Islet precursor cell (in vitro differentiated cells): ENCODE data around the gene ELP4.
A peak's percentile ranks its signal among the peaks of the same experiment; 100 is the strongest.

ENCODE experiments used
- DNase-seq: peaks from one replicate; pipeline ENCODE4 v3.0.0-alpha.2; 2018

ELP4 gene

DNA sequence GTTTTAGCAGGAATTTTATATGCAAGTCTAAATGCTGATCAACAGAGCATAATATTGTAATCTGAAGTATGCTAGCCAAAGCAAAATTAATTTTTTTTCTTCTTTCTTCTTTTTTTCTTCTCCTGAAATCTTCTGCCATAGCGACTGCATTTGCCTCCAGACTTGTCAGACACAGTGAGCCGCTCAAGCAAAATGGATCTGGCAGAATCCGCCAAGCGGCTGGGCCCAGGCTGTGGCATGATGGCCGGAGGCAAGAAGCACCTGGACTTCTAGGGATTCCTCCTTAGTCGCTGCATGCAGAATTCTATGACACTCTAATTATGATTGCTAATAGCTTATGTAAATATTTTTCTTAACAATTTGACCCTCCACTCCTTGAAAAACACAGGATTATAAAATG, 273.7 kb downstream of the ELP4 start:
- no peak for DNase-seq

- DNase-seq: no peak
Observed at GRCh38 chr11:31784611-31785010, 275.0 kb downstream of the ELP4 start.

DNA sequence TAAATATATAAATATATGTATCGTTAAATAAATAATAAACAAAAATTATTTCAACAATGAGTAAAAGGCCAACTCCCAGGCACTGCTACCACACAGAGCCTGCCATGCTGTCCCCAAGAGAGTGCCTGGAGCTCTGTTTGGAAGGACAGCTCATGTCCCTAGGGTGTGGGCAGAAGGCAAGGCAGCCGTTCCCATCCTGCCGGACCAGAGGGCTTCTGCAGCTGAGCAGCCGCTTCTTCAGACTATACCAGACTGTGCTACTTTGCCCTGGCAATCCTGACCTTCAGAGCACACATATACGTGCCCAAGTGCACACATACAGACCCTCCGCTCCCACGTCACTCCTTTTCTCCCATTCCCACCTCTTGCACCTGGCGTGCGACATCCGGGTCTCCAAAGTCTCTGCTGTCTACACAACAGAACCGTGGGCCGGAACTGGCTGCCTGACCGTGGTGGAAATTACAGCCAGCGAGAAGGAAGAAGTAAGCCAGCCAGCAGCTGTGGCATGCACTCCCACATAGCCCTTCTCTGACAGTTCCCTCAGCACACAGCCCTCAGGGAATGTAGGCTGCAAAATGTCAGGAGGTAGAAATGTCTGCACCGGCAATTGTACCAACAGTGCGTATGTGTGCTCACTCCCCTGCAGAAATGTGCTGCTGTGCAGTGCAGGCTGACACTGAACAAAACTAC, 277.6 kb downstream of the ELP4 start:
- DNase-seq: peak; percentile 75

DNA sequence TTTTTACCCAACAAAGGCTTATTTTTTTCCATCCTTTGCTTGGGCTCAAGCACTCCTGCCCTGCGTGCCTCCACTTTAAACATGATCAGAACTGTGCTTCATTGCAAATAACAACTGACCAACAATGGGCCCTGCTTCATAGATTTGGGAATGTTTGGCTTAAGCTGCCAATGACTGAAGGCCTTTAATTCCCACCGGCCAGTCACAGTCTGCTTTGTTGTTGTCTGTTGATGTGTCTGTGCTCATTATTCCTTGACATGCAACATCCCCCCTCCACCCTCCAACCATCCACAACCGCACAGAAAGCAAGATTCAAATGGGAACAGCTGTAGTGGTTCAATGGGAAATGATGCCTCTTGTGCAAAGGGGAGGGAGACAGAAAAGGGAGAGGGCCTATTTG, 278.5 kb downstream of the ELP4 start:
- DNase-seq: no peak

- no peak for DNase-seq
Observed at GRCh38 chr11:31790649-31791048, 281.1 kb downstream of the ELP4 start.

- DNase-seq: no peak
Observed at GRCh38 chr11:31792036-31792435, 282.5 kb downstream of the ELP4 start.

GRCh38 chr11:31792456-31792855, 282.9 kb downstream of the ELP4 start:
- no peak for DNase-seq

- DNase-seq: no peak
Observed at GRCh38 chr11:31793264-31793663, 283.7 kb downstream of the ELP4 start.

DNA sequence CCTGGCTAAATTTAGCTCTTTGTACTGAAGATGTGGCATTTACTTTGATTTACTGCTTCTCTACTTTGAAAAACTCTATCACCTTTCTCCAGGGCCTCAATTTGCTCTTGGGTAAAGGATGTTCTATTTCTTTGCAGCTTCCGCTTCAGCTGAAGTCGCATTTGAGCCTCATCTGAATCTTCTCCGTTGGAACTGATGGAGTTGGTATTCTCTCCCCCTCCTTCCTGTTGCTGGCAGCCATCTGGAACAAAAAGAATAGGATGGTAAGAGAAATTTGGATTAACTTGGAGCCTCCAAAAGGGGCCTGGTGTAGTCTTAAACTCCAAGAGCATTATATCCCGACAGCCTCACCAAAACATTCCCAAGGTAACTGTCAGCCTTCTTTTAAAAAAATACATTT, 285.0 kb downstream of the ELP4 start:
- no peak for DNase-seq

- DNase-seq: no peak
Observed at GRCh38 chr11:31795706-31796498, 286.3 kb downstream of the ELP4 start.

DNA sequence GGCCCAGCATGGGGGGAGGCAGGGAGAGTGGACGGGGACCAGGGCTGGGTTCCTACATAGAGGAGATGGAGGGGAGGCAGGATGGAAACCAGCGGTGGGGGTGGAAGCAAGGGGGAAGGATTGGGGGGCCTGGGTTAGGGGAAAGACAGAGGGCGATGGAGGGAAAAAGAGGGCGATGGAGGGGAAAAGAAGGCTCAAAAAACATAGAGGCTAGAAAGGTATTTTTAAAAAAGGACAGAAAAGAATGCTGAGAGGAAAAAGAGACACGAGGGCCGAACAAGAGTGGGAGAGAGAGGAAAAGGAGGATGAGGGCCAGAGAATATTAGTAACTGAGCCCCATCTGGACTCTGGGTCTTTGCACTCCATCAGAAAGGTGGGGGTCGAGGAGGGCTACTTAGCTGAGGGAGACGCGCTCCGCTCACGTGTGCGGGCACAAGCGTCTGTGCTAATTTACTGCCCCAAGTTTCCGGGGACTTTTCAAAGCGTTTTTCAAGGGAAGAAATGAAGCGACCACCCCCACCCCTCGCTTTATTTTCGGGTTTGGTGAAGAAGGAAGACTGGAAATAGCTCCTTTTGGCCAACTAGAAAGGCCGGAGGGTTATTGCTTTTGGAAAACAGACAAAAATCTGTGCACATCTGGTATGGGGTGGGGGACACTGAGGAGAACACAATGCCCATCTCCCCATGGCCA, 287.1 kb downstream of the ELP4 start:
- DNase-seq: no peak

GRCh38 chr11:31797190-31798056, 287.9 kb downstream of the ELP4 start:
- no peak for DNase-seq

- DNase-seq: no peak
Observed at GRCh38 chr11:31798057-31798553, 288.5 kb downstream of the ELP4 start.

- peak; percentile 77 for DNase-seq
Observed at GRCh38 chr11:31798554-31799434, 289.2 kb downstream of the ELP4 start.

- no peak for DNase-seq
Observed at GRCh38 chr11:31799435-31800397, 290.1 kb downstream of the ELP4 start.

DNA sequence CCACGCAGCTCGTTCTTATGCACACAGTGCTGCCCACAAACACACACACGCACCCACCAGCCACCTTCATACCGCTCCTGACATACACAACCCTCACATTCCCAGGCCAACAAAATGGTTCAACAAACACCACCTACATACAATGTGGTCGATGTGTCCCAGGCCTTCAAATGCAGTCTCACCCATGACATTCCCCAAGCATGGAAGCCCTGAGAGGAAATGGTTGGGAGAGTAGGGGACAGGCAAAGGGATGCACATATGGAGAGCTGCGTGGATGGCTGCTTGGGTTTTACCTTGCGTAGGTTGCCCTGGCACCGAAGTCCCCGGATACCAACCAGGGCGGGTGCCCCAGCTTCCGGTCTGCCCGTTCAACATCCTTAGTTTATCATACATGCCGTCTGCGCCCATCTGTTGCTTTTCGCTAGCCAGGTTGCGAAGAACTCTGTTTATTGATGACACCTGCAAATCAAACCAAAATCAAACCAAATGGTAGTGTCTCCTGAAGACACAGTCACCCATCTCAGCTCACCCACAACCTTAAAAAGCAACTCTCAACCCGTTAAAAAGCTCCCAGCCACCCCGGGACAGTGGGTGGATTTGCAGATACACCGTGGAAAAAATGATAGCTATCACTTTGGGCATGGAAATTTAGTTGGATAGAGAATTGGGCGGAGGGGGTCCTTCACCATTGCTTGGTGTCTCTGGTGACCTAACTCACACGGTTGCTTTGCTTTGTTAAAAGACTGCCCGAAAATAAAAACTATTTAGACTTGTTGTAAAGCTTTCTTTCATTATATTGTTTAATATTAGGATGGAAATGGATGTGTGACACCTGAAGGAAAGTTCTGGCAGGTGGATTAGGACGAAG, 291.1 kb downstream of the ELP4 start:
- DNase-seq: no peak

DNA sequence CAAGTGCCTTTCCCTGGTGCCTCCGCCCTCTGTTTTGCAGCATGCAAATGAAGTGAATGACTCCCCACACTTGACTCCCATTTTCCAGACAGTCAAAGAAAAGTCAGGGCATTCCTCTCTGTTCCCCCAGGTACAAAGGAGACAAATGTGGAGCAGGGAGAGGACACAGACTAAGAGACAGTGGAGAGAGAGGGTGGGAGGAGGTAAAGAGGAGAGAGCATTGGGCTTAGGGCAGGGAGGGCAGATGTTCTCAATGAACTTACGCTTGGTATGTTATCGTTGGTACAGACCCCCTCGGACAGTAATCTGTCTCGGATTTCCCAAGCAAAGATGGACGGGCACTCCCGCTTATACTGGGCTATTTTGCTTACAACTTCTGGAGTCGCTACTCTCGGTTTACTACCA, 291.7 kb downstream of the ELP4 start:
- DNase-seq: no peak

DNA sequence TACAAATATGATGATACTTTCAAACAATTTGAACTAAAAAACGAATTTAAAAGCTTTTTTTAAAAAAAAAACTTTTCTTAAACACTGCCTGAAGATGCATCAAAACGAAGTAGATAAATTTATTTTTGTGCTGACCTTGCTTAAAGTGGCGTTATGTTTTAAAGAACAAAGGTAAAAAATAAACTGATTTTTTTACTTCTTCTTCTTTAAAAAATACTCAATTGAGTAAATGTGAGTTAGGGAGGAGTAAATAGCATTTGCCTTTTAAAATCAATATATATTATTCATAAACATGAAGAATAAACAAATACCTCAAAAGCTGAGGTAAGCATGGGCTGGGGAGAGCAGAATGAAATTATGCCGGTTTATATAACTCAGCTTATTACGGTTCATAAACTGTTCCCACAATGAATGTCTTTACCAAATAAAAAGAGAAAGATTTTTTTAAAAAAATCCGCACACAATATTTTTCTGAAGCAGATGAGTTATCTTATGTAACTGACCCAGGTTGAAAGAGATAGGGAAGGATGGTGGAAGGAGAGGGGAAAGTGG, 292.5 kb downstream of the ELP4 start:
- no peak for DNase-seq

- DNase-seq: peak; percentile 52
Observed at GRCh38 chr11:31802609-31802989, 293.0 kb downstream of the ELP4 start.
